GM10248 (cell line): ENCODE data around the gene LPAR2.

Experiments
- CTCF ChIA-PET: fragments of 300-600 bp; sonication (Branson Sonifier 250); formaldehyde crosslinking; extraction: SDS; loops from one replicate; lab custom pipeline; 2021; ENCODE audit warnings: antibody characterized with exemption; lab: Yijun Ruan, JAX
- POLR2A ChIA-PET: fragments of 350-650 bp; sonication (Branson Sonifier 250); formaldehyde crosslinking; extraction: SDS; loops from one replicate; lab custom pipeline; 2020; ENCODE audit warnings: antibody characterized with exemption; lab: Yijun Ruan, JAX
- DNase-seq: peaks from one replicate; pipeline ENCODE4 v3.0.0; 2012; ENCODE audit errors: extremely low spot score
- CTCF ChIP-seq: IDR thresholded peaks from 2 replicates; pipeline ENCODE4 v1.5.1; 2012; ENCODE audit warnings: mild to moderate bottlenecking, low read depth; ENCODE audit errors: extremely low read depth, missing control alignments, control extremely low read depth

The LPAR2 gene

GRCh38 chr19:19637186-19637522, 9.1 kb upstream of the LPAR2 start:
- no peak for TF ChIP-seq CTCF
- ChIA-PET POLR2A (no interaction called here), CTCF (no interaction called here)
- DNase-seq, result no peak

GRCh38 chr19:19636573-19637185, 8.7 kb upstream of the LPAR2 start:
- DNase-seq, result no peak
- CTCF ChIA-PET, result no interaction called here
- TF ChIP-seq CTCF, result no peak
- POLR2A ChIA-PET, result no interaction called here

- ChIA-PET CTCF (interaction anchor here (1.1 to 3.8 kb wide), 2 partner anchors 9 to 81 kb away, joined by 3 to 18 read pairs; partner anchors contain the start of gene GMIP), POLR2A (no interaction called here)
- no peak for TF ChIP-seq CTCF
- no peak for DNase-seq
Observed at GRCh38 chr19:19635313-19635702, 7.3 kb upstream of the LPAR2 start.

GRCh38 chr19:19634516-19635312, 6.7 kb upstream of the LPAR2 start:
- CTCF ChIA-PET, result interaction anchor here (1.1 to 3.8 kb wide), 2 partner anchors 10 to 81 kb away, joined by 3 to 18 read pairs; partner anchors contain the start of gene GMIP
- no peak for DNase-seq
- POLR2A ChIA-PET, result no interaction called here
- TF ChIP-seq CTCF, result no peak

GRCh38 chr19:19633711-19634515, 5.9 kb upstream of the LPAR2 start:
- DNase-seq, result no peak
- POLR2A ChIA-PET, result no interaction called here
- no peak for TF ChIP-seq CTCF
- CTCF ChIA-PET, result interaction anchor here (0.9 to 3.8 kb wide), 3 partner anchors 11 to 102 kb away, joined by 3 to 18 read pairs (median 3); partner anchors contain the start of gene GMIP

GRCh38 chr19:19632661-19633060, 4.6 kb upstream of the LPAR2 start:
- no peak for DNase-seq
- ChIA-PET CTCF (interaction anchor here (1.3 to 3.8 kb wide), 2 partner anchors 12 to 100 kb away, joined by 3 to 18 read pairs; partner anchors contain the start of gene GMIP), POLR2A (no interaction called here)
- TF ChIP-seq CTCF, result no peak
